Measurements from ENCODE around the gene SMYD2. TPM values are rescaled to one million over a fixed set of nuclear protein-coding genes. Genes with fewer than 3 reads are reported as not detected.

SMYD2 gene
- total RNA-seq, 2 experiments from 2014 or later: 31.1 to 32.8 TPM

DNA sequence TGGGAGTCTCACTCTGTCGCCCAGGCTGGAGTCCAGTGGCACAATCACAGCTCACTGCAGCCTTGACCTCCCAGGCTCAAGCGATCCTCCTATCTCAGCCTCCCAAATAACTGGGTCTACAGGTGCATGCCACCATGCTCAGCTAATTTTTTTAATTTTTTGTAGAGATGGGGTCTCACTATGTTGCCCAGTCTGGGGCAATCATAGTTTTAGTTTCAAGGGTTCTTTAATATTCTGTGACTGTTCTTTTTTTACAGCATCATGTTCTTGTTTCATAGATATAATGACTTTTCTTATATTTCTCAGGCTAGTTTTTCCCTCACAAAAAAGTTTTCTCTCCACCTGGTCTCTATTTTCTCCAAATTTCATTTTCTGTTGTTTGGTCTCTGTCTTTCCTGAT lies 25.4 kb upstream of the SMYD2 start:
- no peak overlapping the region for H3K4me3 Mint-ChIP-seq
- ChIA-PET CTCF (interaction anchor here (10.2 kb wide), 1 partner anchor 74 kb away, joined by 491 read pairs; no protein-coding TSS in a partner anchor), POLR2A (no interaction called here)
- H3K9me3 Mint-ChIP-seq: no peaks in the 10 kb centered on the region
- no peak for DNase-seq
- H3K27ac Mint-ChIP-seq: no peak overlapping the region
- no peaks in the 10 kb centered on the region for H3K36me3 Mint-ChIP-seq
- H3K4me1 Mint-ChIP-seq (ENCODE audit: low read depth): peaks cover 10% of the 10 kb centered on the region
- intact Hi-C loops (cut with micrococcal nuclease): no loop called here
- peaks cover 24% of the 10 kb centered on the region for H3K27me3 Mint-ChIP-seq

GRCh38 chr1:214259353-214259977 lies 21.5 kb upstream of the SMYD2 start:
- H3K27me3 Mint-ChIP-seq: peaks cover 48% of the 10 kb centered on the region

GRCh38 chr1:214260561-214261205 lies 20.3 kb upstream of the SMYD2 start:
- ChIA-PET CTCF (interaction anchor here (0.5 to 10.2 kb wide), 48 partner anchors 9 to 572 kb away, joined by 3 to 491 read pairs (median 6); partner anchors contain the start of gene SMYD2), POLR2A (interaction anchor here (0.8 to 1.6 kb wide), 2 partner anchors 67 to 69 kb away, joined by 3 to 4 read pairs; no protein-coding TSS in a partner anchor)
- Mint-ChIP-seq H3K9me3 (no peaks in the 10 kb centered on the region), H3K4me3 (no peak overlapping the region), H3K4me1 (ENCODE audit: low read depth) (peaks cover 13% of the 10 kb centered on the region), H3K27me3 (peaks cover 52% of the 10 kb centered on the region), H3K36me3 (no peaks in the 10 kb centered on the region), H3K27ac (no peak overlapping the region)
- intact Hi-C loops (cut with micrococcal nuclease): loop anchor here (1.0 to 5.0 kb wide), 3 partner anchors 20 to 327 kb away; no protein-coding TSS in a partner anchor
- no peak for DNase-seq

More at GRCh38 chr1:214259353-214259977, 21.5 kb upstream of the SMYD2 start:
- ChIA-PET CTCF (interaction anchor here (0.8 to 10.2 kb wide), 6 partner anchors 12 to 70 kb away, joined by 3 to 491 read pairs (median 16); no protein-coding TSS in a partner anchor), POLR2A (no interaction called here)
- intact Hi-C loops (cut with micrococcal nuclease): loop anchor here (2.0 kb wide), 2 partner anchors 45 to 179 kb away; no protein-coding TSS in a partner anchor
- Mint-ChIP-seq H3K4me3 (no peak overlapping the region), H3K9me3 (no peaks in the 10 kb centered on the region), H3K36me3 (no peaks in the 10 kb centered on the region), H3K27ac (no peak overlapping the region), H3K4me1 (ENCODE audit: low read depth) (peaks cover 13% of the 10 kb centered on the region)
- no peak for DNase-seq

GRCh38 chr1:214261206-214262123 lies 19.5 kb upstream of the SMYD2 start:
- ChIA-PET CTCF (interaction anchor here (0.5 to 10.2 kb wide), 54 partner anchors 9 to 572 kb away, joined by 3 to 491 read pairs (median 5); partner anchors contain the start of gene SMYD2), POLR2A (interaction anchor here (0.8 to 1.6 kb wide), 2 partner anchors 67 to 69 kb away, joined by 3 to 4 read pairs; no protein-coding TSS in a partner anchor)
- no peak overlapping the region for H3K27ac Mint-ChIP-seq
- DNase-seq: peak; percentile 87
- peaks cover 13% of the 10 kb centered on the region for H3K4me1 Mint-ChIP-seq (ENCODE audit: low read depth)
- no peaks in the 10 kb centered on the region for H3K36me3 Mint-ChIP-seq
- intact Hi-C loops (cut with micrococcal nuclease): loop anchor here (1.0 to 5.0 kb wide), 3 partner anchors 19 to 326 kb away; no protein-coding TSS in a partner anchor
- no peak overlapping the region for H3K4me3 Mint-ChIP-seq
- H3K27me3 Mint-ChIP-seq: peaks cover 52% of the 10 kb centered on the region
- no peaks in the 10 kb centered on the region for H3K9me3 Mint-ChIP-seq

- peaks cover 40% of the 10 kb centered on the region for H3K27me3 Mint-ChIP-seq
- ChIA-PET POLR2A (no interaction called here), CTCF (interaction anchor here (1.8 to 10.2 kb wide), 2 partner anchors 50 to 66 kb away, joined by 6 to 491 read pairs; no protein-coding TSS in a partner anchor)
- H3K36me3 Mint-ChIP-seq: no peaks in the 10 kb centered on the region
- H3K4me1 Mint-ChIP-seq (ENCODE audit: low read depth): peaks cover 12% of the 10 kb centered on the region
- no peaks in the 10 kb centered on the region for H3K9me3 Mint-ChIP-seq
- intact Hi-C loops (cut with micrococcal nuclease): loop anchor here (5.0 kb wide), 1 partner anchor 323 kb away; no protein-coding TSS in a partner anchor
- no peak overlapping the region for H3K27ac Mint-ChIP-seq
- DNase-seq: no peak
- H3K4me3 Mint-ChIP-seq: no peak overlapping the region
Measured at GRCh38 chr1:214264196-214264595, 16.8 kb upstream of the SMYD2 start.

DNA sequence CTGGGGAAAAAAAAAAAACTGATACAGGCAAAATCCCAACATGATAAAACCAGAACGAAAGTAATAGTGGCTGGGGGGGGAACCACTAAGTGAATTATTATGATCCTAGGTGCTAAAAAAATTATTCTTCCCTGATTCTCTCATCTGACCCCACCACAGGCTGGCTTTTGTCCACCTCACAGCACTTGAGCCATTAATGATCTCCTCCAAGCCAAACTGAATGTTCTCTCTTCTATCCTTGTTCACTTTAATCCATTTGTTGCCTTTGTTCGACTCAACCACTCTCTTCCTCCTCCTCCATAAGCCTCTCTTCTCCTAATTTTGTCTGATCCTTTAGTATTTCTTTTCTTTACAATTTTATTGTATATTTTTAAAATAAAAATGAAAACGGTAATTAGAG lies 16.0 kb upstream of the SMYD2 start:
- no peaks in the 10 kb centered on the region for H3K36me3 Mint-ChIP-seq
- no peaks in the 10 kb centered on the region for H3K9me3 Mint-ChIP-seq
- H3K4me3 Mint-ChIP-seq: no peak overlapping the region
- no peak for DNase-seq
- peaks cover 4% of the 10 kb centered on the region for H3K4me1 Mint-ChIP-seq (ENCODE audit: low read depth)
- CTCF ChIA-PET: interaction anchor here (10.2 kb wide), 1 partner anchor 65 kb away, joined by 491 read pairs; no protein-coding TSS in a partner anchor
- H3K27me3 Mint-ChIP-seq: peaks cover 38% of the 10 kb centered on the region
- POLR2A ChIA-PET: no interaction called here
- intact Hi-C loops (cut with micrococcal nuclease): loop anchor here (5.0 kb wide), 1 partner anchor 322 kb away; no protein-coding TSS in a partner anchor
- no peak overlapping the region for H3K27ac Mint-ChIP-seq

GRCh38 chr1:214270097-214270650 lies 10.8 kb upstream of the SMYD2 start:
- peaks cover 11% of the 10 kb centered on the region for H3K4me1 Mint-ChIP-seq (ENCODE audit: low read depth)
- H3K36me3 Mint-ChIP-seq: no peaks in the 10 kb centered on the region
- H3K27me3 Mint-ChIP-seq: peaks cover 16% of the 10 kb centered on the region
- no peak for DNase-seq
- intact Hi-C loops (cut with micrococcal nuclease): no loop called here
- H3K27ac Mint-ChIP-seq: no peak overlapping the region
- CTCF ChIA-PET: interaction anchor here (0.8 to 4.6 kb wide), 2 partner anchors 9 to 58 kb away, joined by 4 to 25 read pairs; no protein-coding TSS in a partner anchor
- POLR2A ChIA-PET: no interaction called here
- peaks cover 1% of the 10 kb centered on the region for H3K9me3 Mint-ChIP-seq
- H3K4me3 Mint-ChIP-seq: no peak overlapping the region

DNA sequence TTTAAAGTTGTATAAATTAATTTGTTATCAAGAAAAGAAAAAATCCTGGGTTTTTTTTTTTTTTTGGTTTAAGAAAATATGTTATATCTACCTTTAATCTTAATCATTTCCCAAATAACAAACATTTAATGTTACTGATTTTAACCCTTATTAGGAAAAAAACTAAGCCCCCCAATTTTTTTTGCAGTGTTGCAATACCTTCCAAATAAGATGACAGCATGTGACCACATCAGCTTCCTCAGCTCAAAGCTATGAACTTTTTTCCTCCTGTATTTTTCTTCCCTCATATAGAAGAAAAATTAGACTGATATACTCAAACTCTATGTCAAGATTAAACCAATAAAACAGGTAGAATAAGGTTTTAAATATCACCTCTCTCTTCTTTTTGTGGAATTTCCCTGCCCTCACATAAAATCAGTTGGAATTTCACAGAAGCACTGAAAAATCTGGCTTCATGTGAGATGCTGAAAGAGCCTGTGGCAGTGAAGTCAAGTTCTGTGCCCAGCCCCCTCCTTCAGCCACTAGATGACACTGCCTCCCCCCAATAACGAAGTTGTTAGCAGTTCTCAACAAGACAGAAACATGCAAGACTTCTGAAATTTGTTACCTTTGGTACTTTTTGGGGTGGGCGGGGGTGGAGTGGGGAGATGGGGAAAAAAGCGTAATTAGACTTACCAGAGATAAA lies 9.6 kb upstream of the SMYD2 start:
- no peaks in the 10 kb centered on the region for H3K36me3 Mint-ChIP-seq
- intact Hi-C loops (cut with micrococcal nuclease): no loop called here
- no peak overlapping the region for H3K27ac Mint-ChIP-seq
- H3K4me1 Mint-ChIP-seq (ENCODE audit: low read depth): peaks cover 11% of the 10 kb centered on the region
- CTCF ChIA-PET: interaction anchor here (0.7 to 4.6 kb wide), 4 partner anchors 10 to 627 kb away, joined by 3 to 25 read pairs (median 14); no protein-coding TSS in a partner anchor
- POLR2A ChIA-PET: no interaction called here
- peaks cover 4% of the 10 kb centered on the region for H3K9me3 Mint-ChIP-seq
- DNase-seq: no peak
- no peak overlapping the region for H3K4me3 Mint-ChIP-seq
- peaks cover 13% of the 10 kb centered on the region for H3K27me3 Mint-ChIP-seq

DNA sequence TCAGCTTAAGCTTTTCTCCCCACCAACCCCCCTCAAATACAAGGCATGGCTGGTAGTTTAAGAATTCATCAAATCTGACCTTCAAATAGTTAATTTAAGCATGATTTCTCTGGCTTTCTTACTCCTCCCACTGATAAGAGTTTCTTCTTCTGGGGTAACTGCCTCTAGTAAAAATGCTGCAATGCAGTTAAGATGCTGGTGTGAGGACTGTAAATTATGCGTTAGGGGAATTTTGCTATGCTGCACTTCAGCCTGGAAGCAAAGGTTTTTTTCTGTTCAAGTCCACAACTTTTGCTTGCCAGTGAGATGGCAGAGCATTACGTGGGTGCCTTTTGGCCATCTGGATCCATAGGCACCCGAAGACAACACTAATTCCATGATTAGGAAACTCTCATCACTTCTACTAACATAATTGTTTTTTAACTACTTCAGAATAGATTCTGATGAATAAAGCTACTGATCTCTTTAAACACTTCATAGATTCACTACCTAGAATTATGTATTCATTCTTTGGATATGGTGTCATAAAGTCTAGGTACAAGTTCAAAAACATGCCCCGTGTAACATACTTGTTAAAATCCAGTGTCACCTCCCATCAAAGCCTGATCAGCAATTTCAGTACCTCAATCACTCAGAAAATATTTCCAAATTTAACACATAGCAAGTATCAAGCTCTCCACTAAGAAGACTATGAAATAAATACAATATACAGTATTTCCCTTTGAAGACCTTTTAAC lies 8.8 kb upstream of the SMYD2 start:
- no peak overlapping the region for H3K4me3 Mint-ChIP-seq
- no peak overlapping the region for H3K27ac Mint-ChIP-seq
- ChIA-PET CTCF (interaction anchor here (0.6 to 4.6 kb wide), 5 partner anchors 11 to 232 kb away, joined by 3 to 25 read pairs (median 11); no protein-coding TSS in a partner anchor), POLR2A (no interaction called here)
- H3K36me3 Mint-ChIP-seq: no peaks in the 10 kb centered on the region
- peaks cover 13% of the 10 kb centered on the region for H3K27me3 Mint-ChIP-seq
- H3K4me1 Mint-ChIP-seq (ENCODE audit: low read depth): peaks cover 11% of the 10 kb centered on the region
- no peak for DNase-seq
- intact Hi-C loops (cut with micrococcal nuclease): no loop called here
- H3K9me3 Mint-ChIP-seq: peaks cover 4% of the 10 kb centered on the region

DNA sequence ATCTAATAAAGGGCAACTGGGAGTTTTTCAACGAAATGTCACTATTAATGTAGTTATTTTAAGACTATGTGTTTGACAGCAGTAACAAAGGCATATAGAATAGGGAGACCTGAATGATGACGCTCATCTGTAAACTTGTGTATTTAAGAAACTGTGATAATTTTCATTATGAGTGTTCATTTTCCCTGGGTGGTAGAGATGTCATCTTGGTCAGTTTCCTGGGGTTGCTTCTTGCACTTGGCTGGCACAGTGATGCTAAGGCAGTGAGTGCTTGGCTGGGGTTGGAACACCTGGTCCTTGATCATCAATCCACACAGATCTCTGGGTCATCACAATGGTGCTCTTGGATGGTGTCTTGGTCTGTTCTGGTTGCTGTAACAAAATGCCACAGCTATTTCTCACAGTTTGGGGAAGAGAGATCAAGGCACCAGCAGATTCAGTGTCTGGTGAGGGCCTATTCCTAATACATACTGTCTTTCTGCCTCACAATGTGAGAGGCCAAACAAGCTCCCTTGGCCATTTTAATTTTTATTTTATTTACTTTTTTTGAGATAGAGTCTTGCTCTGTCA lies 7.9 kb upstream of the SMYD2 start:
- Mint-ChIP-seq H3K27me3 (peaks cover 10% of the 10 kb centered on the region), H3K36me3 (no peaks in the 10 kb centered on the region), H3K27ac (no peak overlapping the region), H3K9me3 (peaks cover 4% of the 10 kb centered on the region), H3K4me3 (no peak overlapping the region), H3K4me1 (ENCODE audit: low read depth) (peaks cover 11% of the 10 kb centered on the region)
- intact Hi-C loops (cut with micrococcal nuclease): no loop called here
- CTCF ChIA-PET: interaction anchor here (2.9 to 4.6 kb wide), 2 partner anchors 12 to 55 kb away, joined by 18 to 25 read pairs; no protein-coding TSS in a partner anchor
- no peak for DNase-seq
- POLR2A ChIA-PET: no interaction called here

Data from activated CD4-positive, alpha-beta memory T cell treated with anti-CD3 and anti-CD28 coated beads for 36 hours (primary cell).